PFSK-1 (cell line): ENCODE measurements around the gene PARP1.

Experiments
- FOXP2 ChIP-seq: optimal IDR thresholded peaks from 2 replicates; pipeline ENCODE3; 2011; ENCODE audit warnings: borderline replicate concordance, control low read depth, inconsistent platforms; ENCODE audit not compliant: insufficient read depth; ENCODE audit errors: extremely low read length, extremely low read depth
- POLR2AphosphoS5 ChIP-seq: IDR thresholded peaks from 2 replicates; pipeline ENCODE4 v1.6.1; 2012; ENCODE audit warnings: low read depth, mild to moderate bottlenecking, control low read depth, low read length, moderate library complexity
- REST ChIP-seq, 2 experiments: IDR thresholded peaks; 2 replicates each; pipeline versions ENCODE4 v1.6.1 to v1.8.0; 2011 to 2012; ENCODE audit warnings: low read depth in 2 of 2, low read length in 2 of 2, control low read depth in 1 of 2, inconsistent platforms in 1 of 2, mild to moderate bottlenecking in 1 of 2, moderate library complexity in 1 of 2; ENCODE audit not compliant: insufficient read depth in 1 of 2
- SIN3A ChIP-seq: IDR thresholded peaks from 2 replicates; pipeline ENCODE4 v1.6.1; 2012; ENCODE audit warnings: mild to moderate bottlenecking, low read length, moderate library complexity, borderline replicate concordance; ENCODE audit not compliant: insufficient read depth
- TAF1 ChIP-seq: IDR thresholded peaks from 2 replicates; pipeline ENCODE4 v1.6.1; 2012; ENCODE audit warnings: low read length, control low read depth, borderline replicate concordance; ENCODE audit not compliant: insufficient read depth

The PARP1 gene

GRCh38 chr1:226405411-226405988 is 2.4 kb downstream of the PARP1 start:
- TF ChIP-seq TAF1, result peak; percentile 61; the same call in 1 of the 2 replicates
- peak; percentile 58 for TF ChIP-seq POLR2AphosphoS5
- no peak for TF ChIP-seq FOXP2
- 0 out of 2 replicates have a peak, but pooled peaks have one; percentile 78 for TF ChIP-seq SIN3A

- TF ChIP-seq SIN3A, result no peak
- no peak for TF ChIP-seq FOXP2
- TF ChIP-seq REST (IDR thresholded peaks at IDR 0.05; ENCODE audit: insufficient read depth in 1 of 2, low read depth in 2 of 2, low read length in 2 of 2), result no peak
- TF ChIP-seq TAF1, result no peak
- TF ChIP-seq POLR2AphosphoS5, result no peak
These were observed 3.0 kb downstream of the PARP1 start for GRCh38 chr1:226404904-226405222.

GRCh38 chr1:226404063-226404903 is 3.6 kb downstream of the PARP1 start:
- TF ChIP-seq SIN3A (no peak), TAF1 (no peak), POLR2AphosphoS5 (no peak), REST (IDR thresholded peaks at IDR 0.05; ENCODE audit: insufficient read depth in 1 of 2, low read depth in 2 of 2, low read length in 2 of 2) (no peak), FOXP2 (no peak)

GRCh38 chr1:226403201-226404034 is 4.5 kb downstream of the PARP1 start:
- TF ChIP-seq FOXP2, result peak; percentile 56
- TF ChIP-seq SIN3A, result no peak; the same call in 1 of the 2 replicates
- TF ChIP-seq TAF1, result 0 out of 2 replicates have a peak, but pooled peaks have one; percentile 2
- no peak; the same call in 1 of the 2 replicates for TF ChIP-seq POLR2AphosphoS5
- no peak for TF ChIP-seq REST (IDR thresholded peaks at IDR 0.05; ENCODE audit: insufficient read depth in 1 of 2, low read depth in 2 of 2, low read length in 2 of 2)

GRCh38 chr1:226402739-226403165 is 5.1 kb downstream of the PARP1 start:
- TF ChIP-seq TAF1 (no peak), REST (IDR thresholded peaks at IDR 0.05; ENCODE audit: insufficient read depth in 1 of 2, low read depth in 2 of 2, low read length in 2 of 2) (no peak), SIN3A (no peak)
